SK-N-SH treated with all-trans-retinoic acid at 6 μM for 48 hours (cell line): Measurements from ENCODE around the gene ZMIZ1.
A peak's percentile ranks its signal among the peaks of the same experiment; 100 is the strongest.

Experiments
- ATAC-seq: fragments of 200-7000 bp; cut with Tn5 transposase; 3 replicates; pipeline ENCODE4 v1.9.1; 2020; ENCODE audit warnings: mild to moderate bottlenecking, moderate library complexity
- ARNTL ChIP-seq: fragments of 450-650 bp; formaldehyde crosslinking; IDR thresholded peaks from 2 replicates; pipeline ENCODE4 v1.5.0; 2020; ENCODE audit warnings: low read depth, mild to moderate bottlenecking, moderate library complexity, borderline replicate concordance
- BACH2 ChIP-seq: fragments of 250-450 bp; sonication (Bioruptor Pico); IDR thresholded peaks from 2 replicates; pipeline ENCODE4 v1.9.0; 2021; ENCODE audit warnings: mild to moderate bottlenecking, borderline replicate concordance
- CSDC2 ChIP-seq: fragments of 250-450 bp; sonication (Bioruptor Pico); IDR thresholded peaks from 2 replicates; pipeline ENCODE4 v1.5.0; 2020; ENCODE audit warnings: mild to moderate bottlenecking, moderate library complexity
- ESRRG ChIP-seq: fragments of 250-450 bp; sonication (Bioruptor Pico); IDR thresholded peaks from 2 replicates; pipeline ENCODE4 v1.6.1; 2021; ENCODE audit warnings: mild to moderate bottlenecking
- GLIS3 ChIP-seq: fragments of 250-450 bp; sonication (Bioruptor Pico); IDR thresholded peaks from 2 replicates; pipeline ENCODE4 v1.5.0; 2020; ENCODE audit warnings: mild to moderate bottlenecking, moderate library complexity
- ISL1 ChIP-seq: fragments of 250-450 bp; sonication (Bioruptor Pico); IDR thresholded peaks from 2 replicates; pipeline ENCODE4 v2.1.2; 2022; ENCODE audit warnings: mild to moderate bottlenecking, moderate library complexity
- OSR1 ChIP-seq: fragments of 250-450 bp; sonication (Bioruptor Pico); IDR thresholded peaks from 2 replicates; pipeline ENCODE4 v1.8.0; 2022; ENCODE audit warnings: moderate library complexity, mild to moderate bottlenecking, inconsistent platforms
- PPARA ChIP-seq: fragments of 250-450 bp; sonication (Bioruptor Pico); IDR thresholded peaks from 2 replicates; pipeline ENCODE4 v1.5.0; 2020; ENCODE audit warnings: mild to moderate bottlenecking, borderline replicate concordance
- TCF4 ChIP-seq: fragments of 250-450 bp; sonication (Bioruptor Pico); IDR thresholded peaks from 2 replicates; pipeline ENCODE4 v1.8.0; 2021; ENCODE audit warnings: mild to moderate bottlenecking, moderate library complexity, borderline replicate concordance
- TOX ChIP-seq: fragments of 250-450 bp; sonication (Bioruptor Pico); IDR thresholded peaks from 2 replicates; pipeline ENCODE4 v1.8.0; 2021; ENCODE audit warnings: mild to moderate bottlenecking, moderate library complexity, borderline replicate concordance
- ZC3H10 ChIP-seq: fragments of 250-450 bp; sonication (Bioruptor Pico); IDR thresholded peaks from 2 replicates; pipeline ENCODE4 v1.5.1; 2021; ENCODE audit warnings: mild to moderate bottlenecking, moderate library complexity
- ZFP3 ChIP-seq: fragments of 250-450 bp; sonication (Bioruptor Pico); IDR thresholded peaks from 2 replicates; pipeline ENCODE4 v1.5.0; 2020; ENCODE audit warnings: mild to moderate bottlenecking, moderate library complexity
- ZFP30 ChIP-seq: fragments of 450-650 bp; formaldehyde crosslinking; IDR thresholded peaks from 2 replicates; pipeline ENCODE4 v1.5.0; 2022; ENCODE audit warnings: mild to moderate bottlenecking, moderate library complexity
- ZNF70 ChIP-seq: fragments of 450-650 bp; formaldehyde crosslinking; IDR thresholded peaks from 2 replicates; pipeline ENCODE4 v1.5.0; 2020; ENCODE audit warnings: mild to moderate bottlenecking, moderate library complexity
- ZNF8 ChIP-seq: fragments of 450-650 bp; formaldehyde crosslinking; IDR thresholded peaks from 2 replicates; pipeline ENCODE4 v1.5.0; 2020; ENCODE audit warnings: mild to moderate bottlenecking, moderate library complexity
- TF ChIP-seq, protein P1 (sequence below): fragments of 250-450 bp; sonication (Bioruptor Pico); IDR thresholded peaks from 2 replicates; pipeline ENCODE4 v1.8.0; 2021; ENCODE audit warnings: low read depth, mild to moderate bottlenecking, moderate library complexity, borderline replicate concordance
- TF ChIP-seq, protein P2 (sequence below): fragments of 250-450 bp; sonication (Bioruptor Pico); IDR thresholded peaks from 2 replicates; pipeline ENCODE4 v1.5.1; 2021; ENCODE audit warnings: mild to moderate bottlenecking, moderate library complexity
- TF ChIP-seq, protein P3 (sequence below): fragments of 250-450 bp; sonication (Bioruptor Pico); IDR thresholded peaks from 2 replicates; pipeline ENCODE4 v1.8.0; 2020; ENCODE audit warnings: mild to moderate bottlenecking, moderate library complexity, borderline replicate concordance
- TF ChIP-seq, protein P4 (sequence below): fragments of 250-450 bp; sonication (Bioruptor Pico); IDR thresholded peaks from 2 replicates; pipeline ENCODE4 v1.5.0; 2020; ENCODE audit warnings: mild to moderate bottlenecking, moderate library complexity
- TF ChIP-seq, protein P5 (sequence below): fragments of 250-450 bp; sonication (Bioruptor Pico); IDR thresholded peaks from 2 replicates; pipeline ENCODE4 v1.5.1; 2020; ENCODE audit warnings: low read depth, mild to moderate bottlenecking, moderate library complexity

The ZMIZ1 gene

DNA sequence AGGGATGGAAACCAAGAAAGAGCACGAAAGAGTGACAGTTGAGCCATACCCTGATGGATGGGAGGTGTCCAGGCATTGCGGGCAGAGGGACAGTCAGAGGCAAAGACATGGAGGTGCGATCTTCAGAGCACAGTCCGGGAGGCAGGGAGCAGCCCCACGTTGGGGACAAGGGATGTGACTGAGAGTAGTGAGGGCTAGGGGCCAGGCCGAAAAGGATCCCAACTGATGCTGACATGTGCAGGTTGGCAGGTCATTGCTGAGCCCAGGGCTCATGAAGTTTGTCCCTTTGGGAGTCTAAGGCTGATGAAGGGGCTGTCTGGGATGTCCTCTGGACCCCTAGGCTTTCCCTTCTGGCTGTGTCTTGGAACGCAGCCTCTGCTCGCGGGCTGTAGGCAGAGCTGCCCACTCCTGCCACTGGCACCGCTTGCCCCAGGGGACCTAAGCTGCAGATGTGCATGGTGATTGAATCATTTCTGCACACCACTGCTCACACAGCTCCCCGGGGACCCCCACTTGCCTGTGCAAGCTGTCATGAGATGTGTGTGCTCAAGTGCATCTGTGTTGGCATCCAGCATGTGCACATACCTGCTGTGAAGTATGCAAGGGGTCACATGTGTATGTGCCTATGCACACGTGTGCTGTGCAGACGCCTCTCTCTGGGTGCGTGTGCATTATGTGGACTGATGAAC is 125.1 kb downstream of the ZMIZ1 start:
- no peak for ATAC-seq
- TF ChIP-seq ZNF8 (CRISPR knock-in tag), result no peak
- TF ChIP-seq PPARA, result no peak
- no peak for TF ChIP-seq TCF4 (CRISPR knock-in tag)
- TF ChIP-seq, protein P1, sequence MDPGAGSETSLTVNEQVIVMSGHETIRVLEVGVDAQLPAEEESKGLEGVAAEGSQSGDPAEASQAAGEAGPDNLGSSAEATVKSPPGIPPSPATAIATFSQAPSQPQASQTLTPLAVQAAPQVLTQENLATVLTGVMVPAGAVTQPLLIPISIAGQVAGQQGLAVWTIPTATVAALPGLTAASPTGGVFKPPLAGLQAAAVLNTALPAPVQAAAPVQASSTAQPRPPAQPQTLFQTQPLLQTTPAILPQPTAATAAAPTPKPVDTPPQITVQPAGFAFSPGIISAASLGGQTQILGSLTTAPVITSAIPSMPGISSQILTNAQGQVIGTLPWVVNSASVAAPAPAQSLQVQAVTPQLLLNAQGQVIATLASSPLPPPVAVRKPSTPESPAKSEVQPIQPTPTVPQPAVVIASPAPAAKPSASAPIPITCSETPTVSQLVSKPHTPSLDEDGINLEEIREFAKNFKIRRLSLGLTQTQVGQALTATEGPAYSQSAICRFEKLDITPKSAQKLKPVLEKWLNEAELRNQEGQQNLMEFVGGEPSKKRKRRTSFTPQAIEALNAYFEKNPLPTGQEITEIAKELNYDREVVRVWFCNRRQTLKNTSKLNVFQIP (CRISPR knock-in tag), result no peak
- TF ChIP-seq OSR1 (CRISPR knock-in tag), result no peak
- TF ChIP-seq ZFP3 (CRISPR knock-in tag), result no peak
- TF ChIP-seq GLIS3 (CRISPR knock-in tag), result no peak
- TF ChIP-seq, protein P2, sequence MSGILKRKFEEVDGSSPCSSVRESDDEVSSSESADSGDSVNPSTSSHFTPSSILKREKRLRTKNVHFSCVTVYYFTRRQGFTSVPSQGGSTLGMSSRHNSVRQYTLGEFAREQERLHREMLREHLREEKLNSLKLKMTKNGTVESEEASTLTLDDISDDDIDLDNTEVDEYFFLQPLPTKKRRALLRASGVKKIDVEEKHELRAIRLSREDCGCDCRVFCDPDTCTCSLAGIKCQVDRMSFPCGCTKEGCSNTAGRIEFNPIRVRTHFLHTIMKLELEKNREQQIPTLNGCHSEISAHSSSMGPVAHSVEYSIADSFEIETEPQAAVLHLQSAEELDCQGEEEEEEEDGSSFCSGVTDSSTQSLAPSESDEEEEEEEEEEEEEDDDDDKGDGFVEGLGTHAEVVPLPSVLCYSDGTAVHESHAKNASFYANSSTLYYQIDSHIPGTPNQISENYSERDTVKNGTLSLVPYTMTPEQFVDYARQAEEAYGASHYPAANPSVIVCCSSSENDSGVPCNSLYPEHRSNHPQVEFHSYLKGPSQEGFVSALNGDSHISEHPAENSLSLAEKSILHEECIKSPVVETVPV, result no peak
- TF ChIP-seq, protein P3, sequence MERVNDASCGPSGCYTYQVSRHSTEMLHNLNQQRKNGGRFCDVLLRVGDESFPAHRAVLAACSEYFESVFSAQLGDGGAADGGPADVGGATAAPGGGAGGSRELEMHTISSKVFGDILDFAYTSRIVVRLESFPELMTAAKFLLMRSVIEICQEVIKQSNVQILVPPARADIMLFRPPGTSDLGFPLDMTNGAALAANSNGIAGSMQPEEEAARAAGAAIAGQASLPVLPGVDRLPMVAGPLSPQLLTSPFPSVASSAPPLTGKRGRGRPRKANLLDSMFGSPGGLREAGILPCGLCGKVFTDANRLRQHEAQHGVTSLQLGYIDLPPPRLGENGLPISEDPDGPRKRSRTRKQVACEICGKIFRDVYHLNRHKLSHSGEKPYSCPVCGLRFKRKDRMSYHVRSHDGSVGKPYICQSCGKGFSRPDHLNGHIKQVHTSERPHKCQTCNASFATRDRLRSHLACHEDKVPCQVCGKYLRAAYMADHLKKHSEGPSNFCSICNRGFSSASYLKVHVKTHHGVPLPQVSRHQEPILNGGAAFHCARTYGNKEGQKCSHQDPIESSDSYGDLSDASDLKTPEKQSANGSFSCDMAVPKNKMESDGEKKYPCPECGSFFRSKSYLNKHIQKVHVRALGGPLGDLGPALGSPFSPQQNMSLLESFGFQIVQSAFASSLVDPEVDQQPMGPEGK (CRISPR knock-in tag), result no peak
- no peak for TF ChIP-seq ISL1 (CRISPR knock-in tag)
- TF ChIP-seq, protein P4, sequence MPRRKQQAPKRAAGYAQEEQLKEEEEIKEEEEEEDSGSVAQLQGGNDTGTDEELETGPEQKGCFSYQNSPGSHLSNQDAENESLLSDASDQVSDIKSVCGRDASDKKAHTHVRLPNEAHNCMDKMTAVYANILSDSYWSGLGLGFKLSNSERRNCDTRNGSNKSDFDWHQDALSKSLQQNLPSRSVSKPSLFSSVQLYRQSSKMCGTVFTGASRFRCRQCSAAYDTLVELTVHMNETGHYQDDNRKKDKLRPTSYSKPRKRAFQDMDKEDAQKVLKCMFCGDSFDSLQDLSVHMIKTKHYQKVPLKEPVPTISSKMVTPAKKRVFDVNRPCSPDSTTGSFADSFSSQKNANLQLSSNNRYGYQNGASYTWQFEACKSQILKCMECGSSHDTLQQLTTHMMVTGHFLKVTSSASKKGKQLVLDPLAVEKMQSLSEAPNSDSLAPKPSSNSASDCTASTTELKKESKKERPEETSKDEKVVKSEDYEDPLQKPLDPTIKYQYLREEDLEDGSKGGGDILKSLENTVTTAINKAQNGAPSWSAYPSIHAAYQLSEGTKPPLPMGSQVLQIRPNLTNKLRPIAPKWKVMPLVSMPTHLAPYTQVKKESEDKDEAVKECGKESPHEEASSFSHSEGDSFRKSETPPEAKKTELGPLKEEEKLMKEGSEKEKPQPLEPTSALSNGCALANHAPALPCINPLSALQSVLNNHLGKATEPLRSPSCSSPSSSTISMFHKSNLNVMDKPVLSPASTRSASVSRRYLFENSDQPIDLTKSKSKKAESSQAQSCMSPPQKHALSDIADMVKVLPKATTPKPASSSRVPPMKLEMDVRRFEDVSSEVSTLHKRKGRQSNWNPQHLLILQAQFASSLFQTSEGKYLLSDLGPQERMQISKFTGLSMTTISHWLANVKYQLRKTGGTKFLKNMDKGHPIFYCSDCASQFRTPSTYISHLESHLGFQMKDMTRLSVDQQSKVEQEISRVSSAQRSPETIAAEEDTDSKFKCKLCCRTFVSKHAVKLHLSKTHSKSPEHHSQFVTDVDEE (CRISPR knock-in tag), result no peak
- no peak for TF ChIP-seq CSDC2
- TF ChIP-seq ZNF70, result no peak
- no peak for TF ChIP-seq ESRRG (CRISPR knock-in tag)
- no peak for TF ChIP-seq ZC3H10 (CRISPR knock-in tag)
- no peak for TF ChIP-seq BACH2 (CRISPR knock-in tag)
- no peak for TF ChIP-seq TOX (CRISPR knock-in tag)
- no peak for TF ChIP-seq ARNTL (CRISPR knock-in tag)

DNA sequence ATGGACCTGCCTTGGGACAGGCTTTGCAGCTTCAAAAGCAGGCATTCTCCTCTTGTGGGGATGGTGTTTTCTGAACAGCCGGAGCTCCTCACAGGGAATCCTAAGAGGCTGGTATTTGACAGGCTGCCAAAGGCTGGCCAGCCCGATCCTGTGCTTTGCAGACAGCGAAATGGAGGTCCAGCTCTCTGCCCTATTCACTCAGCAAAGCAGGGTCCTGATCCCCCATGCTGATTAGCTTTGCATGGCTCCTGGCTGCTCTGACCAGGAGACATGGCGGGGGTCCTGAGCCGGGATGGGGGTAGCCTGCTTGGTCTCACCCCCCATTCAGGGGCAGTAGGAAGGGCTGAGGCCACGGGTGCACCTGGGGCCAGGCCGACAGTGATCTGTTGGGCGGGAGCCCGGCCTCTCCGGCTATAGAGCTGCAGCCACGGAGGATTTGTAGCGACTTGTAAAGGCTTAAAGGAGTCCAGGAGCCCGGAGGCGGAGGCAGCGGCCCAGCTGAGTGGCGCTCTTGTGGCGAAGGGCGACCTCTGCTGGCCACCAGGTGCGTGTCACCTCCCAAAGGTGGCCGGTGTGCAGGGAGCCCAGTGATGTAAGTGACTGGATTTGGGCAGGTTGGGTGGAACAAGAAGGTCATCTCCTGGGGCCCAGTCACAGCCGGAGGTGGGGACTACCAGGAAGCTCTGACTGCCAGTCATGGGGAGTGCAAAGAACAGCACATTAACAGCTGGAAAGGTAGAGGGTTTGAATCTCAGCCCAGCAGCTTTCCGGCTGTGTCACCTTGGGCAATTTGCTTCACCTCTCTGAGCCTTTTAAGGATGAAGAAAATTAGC is 126.5 kb downstream of the ZMIZ1 start:
- TF ChIP-seq ISL1 (CRISPR knock-in tag), result no peak
- no peak for TF ChIP-seq OSR1 (CRISPR knock-in tag)
- no peak for TF ChIP-seq ZC3H10 (CRISPR knock-in tag)
- no peak; the same call in 1 of the 2 replicates for TF ChIP-seq ZNF70
- TF ChIP-seq, protein P5, sequence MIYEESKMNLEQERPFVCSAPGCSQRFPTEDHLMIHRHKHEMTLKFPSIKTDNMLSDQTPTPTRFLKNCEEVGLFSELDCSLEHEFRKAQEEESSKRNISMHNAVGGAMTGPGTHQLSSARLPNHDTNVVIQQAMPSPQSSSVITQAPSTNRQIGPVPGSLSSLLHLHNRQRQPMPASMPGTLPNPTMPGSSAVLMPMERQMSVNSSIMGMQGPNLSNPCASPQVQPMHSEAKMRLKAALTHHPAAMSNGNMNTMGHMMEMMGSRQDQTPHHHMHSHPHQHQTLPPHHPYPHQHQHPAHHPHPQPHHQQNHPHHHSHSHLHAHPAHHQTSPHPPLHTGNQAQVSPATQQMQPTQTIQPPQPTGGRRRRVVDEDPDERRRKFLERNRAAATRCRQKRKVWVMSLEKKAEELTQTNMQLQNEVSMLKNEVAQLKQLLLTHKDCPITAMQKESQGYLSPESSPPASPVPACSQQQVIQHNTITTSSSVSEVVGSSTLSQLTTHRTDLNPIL (CRISPR knock-in tag), result no peak
- TF ChIP-seq ZFP30, result no peak
- TF ChIP-seq CSDC2, result no peak
- TF ChIP-seq, protein P2, result no peak
- no peak for TF ChIP-seq TCF4 (CRISPR knock-in tag)
- TF ChIP-seq ZFP3 (CRISPR knock-in tag), result no peak
- no peak for TF ChIP-seq PPARA
- peak; percentile 84 for ATAC-seq
